ENCODE measurements around the gene LSR. TPM values are rescaled to one million over a fixed set of nuclear protein-coding genes. Genes with fewer than 3 reads are reported as not detected.

LSR gene
- total RNA-seq, 1 experiment from 2014 or later, result 152 TPM

- no peak overlapping the region for H3K23ac ChIP-seq (ENCODE audit: insufficient read length, low read depth, low read length)
- Mint-ChIP-seq H3K4me3 (no peak overlapping the region; a peak in 1 of 5 replicates), H3K27ac (peak overlapping the region in 1 of 3 experiments; percentile 71; a peak in 1 of 7 replicates), H3K4me1 (peaks cover 0 to 10% of the 10 kb centered on the region in 2 experiments; a peak in 2 of 4 replicates), H3K27me3 (ENCODE audit: low read depth) (no peaks in the 10 kb centered on the region), H3K9me3 (no peaks in the 10 kb centered on the region), H3K36me3 (ENCODE audit: insufficient read depth in 1 of 3, low read depth in 3 of 3) (peaks cover 0 to 2% (median 0%) of the 10 kb centered on the region in 3 experiments; a peak in 1 of 7 replicates)
- no peak overlapping the region for H3T11ph ChIP-seq (ENCODE audit: low read length)
- H2AFZ ChIP-seq (ENCODE audit: low read length), result no peak overlapping the region
- no peak overlapping the region for H3K18ac ChIP-seq (ENCODE audit: insufficient read length, low read depth, low read length)
- no peak overlapping the region for H3K27ac ChIP-seq (ENCODE audit: insufficient read length, low read depth, low read length)
- H3K9me3 ChIP-seq (ENCODE audit: control insufficient read depth, low read depth, low read length), result no peaks in the 10 kb centered on the region
- no peak for TF ChIP-seq CTCF (conservative IDR thresholded peaks at IDR 0.05)
- H4K8ac ChIP-seq (replicated peaks; ENCODE audit: insufficient read length, low read depth, low read length), result no peak overlapping the region
- no peak overlapping the region for H3K9ac ChIP-seq (ENCODE audit: extremely low read depth, insufficient read length, low read length)
- H3K79me1 ChIP-seq (ENCODE audit: insufficient read depth, low read depth, low read length, poor library complexity, severe bottlenecking), result no peaks in the 10 kb centered on the region
- no peaks in the 10 kb centered on the region for H3K79me2 ChIP-seq (ENCODE audit: insufficient read depth, low read length)
- no peak for DNase-seq
- no peak overlapping the region for H2BK120ac ChIP-seq (ENCODE audit: low read depth, low read length, poor library complexity, severe bottlenecking)
- no peaks in the 10 kb centered on the region for H4K20me1 ChIP-seq (ENCODE audit: control insufficient read depth, insufficient read depth, insufficient read length)
- no peaks in the 10 kb centered on the region for H3K27me3 ChIP-seq (ENCODE audit: insufficient read depth, low read length)
- no peak overlapping the region for H2BK15ac ChIP-seq (ENCODE audit: low read depth, low read length)
- no CpG with 5 or more reads among the region's 10 CpGs for WGBS (ENCODE audit: extremely low coverage, insufficient read length, low lambda C conversion rate)
- H2BK12ac ChIP-seq (ENCODE audit: insufficient read length, low read depth, low read length), result no peak overlapping the region
- H2BK20ac ChIP-seq (ENCODE audit: low read depth, low read length, poor library complexity, severe bottlenecking), result no peak overlapping the region
- no peaks in the 10 kb centered on the region for H3K23me2 ChIP-seq (ENCODE audit: insufficient read length, low read depth, low read length, poor library complexity, severe bottlenecking)
- H3K4me2 ChIP-seq (ENCODE audit: insufficient read depth, insufficient read length, low read length), result no peak overlapping the region
- no peak overlapping the region for H3K4ac ChIP-seq (ENCODE audit: low read depth, low read length)
- H2BK5ac ChIP-seq (ENCODE audit: insufficient read length, low read length), result no peak overlapping the region
- H4K5ac ChIP-seq (ENCODE audit: insufficient read length, low read depth, low read length), result no peak overlapping the region
- no peaks in the 10 kb centered on the region; the same call in 1 of the 2 replicates for H3K4me1 ChIP-seq (ENCODE audit: insufficient read depth, low read length)
- H3K56ac ChIP-seq (ENCODE audit: insufficient read length, low read depth, low read length), result no peak overlapping the region
- H2AK5ac ChIP-seq (ENCODE audit: insufficient read length, low read length), result no peak overlapping the region
- no peak overlapping the region for H4K91ac ChIP-seq (ENCODE audit: insufficient read length, low read depth, low read length)
- no peak overlapping the region for H3K14ac ChIP-seq (ENCODE audit: insufficient read depth, low read length)
Observed at GRCh38 chr19:35307931-35308330, 59.1 kb downstream of the LSR start.
